SK-N-DZ (cell line): ENCODE measurements around the gene ENPP3. TPM values are rescaled to one million over a fixed set of nuclear protein-coding genes. Genes with fewer than 3 reads are reported as not detected.

Source experiments
- DNase-seq: peaks from one replicate; pipeline ENCODE4 v3.0.0-alpha.2; 2015; ENCODE audit warnings: low spot score
- polyA plus RNA-seq, 2 experiments: library from polyadenylated mRNA; depleted of rRNA; stranded (reverse); fragments of >200 nt; gene quantifications; 2 replicates each; pipeline ENCODE4 v1.2.3, GENCODE V29; 2014

ENPP3 gene
- polyA plus RNA-seq (2014; cell fraction: cytosol; rRNA removed) = not detected in 2 replicates
- 0.26 TPM in 1 of 2 replicates, not detected in the other for polyA plus RNA-seq (2014; cell fraction: nucleus; rRNA removed)

- no peak for DNase-seq
These were observed at the start of gene ENPP3 for GRCh38 chr6:131636880-131637792. Gene ENPP3, plus strand, starts transcription at chr6:131637302. Its CDS starts 83 bp downstream, at chr6:131637385.

DNA sequence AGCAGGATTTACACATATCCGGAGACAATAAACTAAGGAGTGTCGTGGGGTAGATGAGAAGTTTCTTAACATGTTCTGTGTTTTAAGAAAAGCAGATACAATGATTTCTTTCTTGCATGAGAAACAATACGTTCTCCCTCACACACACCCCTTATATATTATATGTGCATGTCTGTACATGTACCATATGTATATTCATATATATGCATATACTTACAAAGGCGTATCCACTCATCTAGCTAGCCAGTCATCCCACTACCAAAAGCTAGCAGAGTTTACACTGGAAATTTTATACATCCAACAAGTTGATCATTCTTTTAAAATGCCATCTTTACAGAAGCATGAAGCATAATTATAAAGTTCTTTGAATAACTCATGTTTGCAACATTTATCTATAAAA is 49.2 kb upstream of the ENPP3 start:
- no peak for DNase-seq

GRCh38 chr6:131588643-131589042 is 48.5 kb upstream of the ENPP3 start:
- no peak for DNase-seq

- DNase-seq = no peak
These were observed 44.2 kb upstream of the ENPP3 start for GRCh38 chr6:131592935-131593334.

- no peak for DNase-seq
These were observed 43.0 kb upstream of the ENPP3 start for GRCh38 chr6:131594074-131594473.

DNA sequence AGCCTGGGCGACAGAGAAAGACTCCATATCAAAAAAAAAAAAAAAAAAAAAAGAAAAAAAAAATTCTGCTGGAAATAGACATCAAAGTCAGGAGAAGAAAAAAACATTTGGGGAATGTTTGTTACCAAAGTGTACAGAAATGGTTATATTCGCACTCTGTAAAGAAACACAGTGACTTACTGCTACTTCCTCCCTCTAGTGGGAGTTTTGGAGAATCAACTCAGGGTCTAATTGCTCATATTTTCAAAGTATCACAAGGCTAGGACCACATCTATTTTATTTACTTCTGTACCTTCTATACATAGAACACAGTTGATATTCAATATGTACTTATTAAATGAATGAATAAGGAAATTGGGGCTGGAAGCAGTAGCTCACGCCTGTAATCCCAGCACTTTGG is 39.7 kb upstream of the ENPP3 start:
- no peak for DNase-seq

DNA sequence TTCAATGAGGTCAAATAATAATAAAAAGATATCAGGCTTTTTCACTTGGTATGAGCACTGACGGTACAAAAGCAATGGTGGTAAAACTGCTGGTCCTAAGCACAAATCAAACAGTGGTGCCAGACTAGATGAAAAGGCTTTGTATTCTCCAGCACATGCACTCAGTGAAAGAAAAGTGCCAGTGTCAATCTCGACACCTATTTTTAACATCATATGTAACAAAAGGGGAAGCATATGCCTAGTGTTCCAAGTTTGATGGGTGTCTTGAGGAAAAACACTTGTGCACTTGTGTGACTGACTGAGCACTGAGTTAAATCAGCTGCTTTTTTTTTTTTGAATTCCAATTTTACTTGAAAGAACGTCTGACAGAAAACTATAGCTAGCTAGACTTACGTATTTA is 36.4 kb upstream of the ENPP3 start:
- no peak for DNase-seq

GRCh38 chr6:131602781-131603312 is 34.3 kb upstream of the ENPP3 start:
- DNase-seq = no peak

GRCh38 chr6:131613296-131613925 is 23.7 kb upstream of the ENPP3 start:
- DNase-seq = no peak

DNA sequence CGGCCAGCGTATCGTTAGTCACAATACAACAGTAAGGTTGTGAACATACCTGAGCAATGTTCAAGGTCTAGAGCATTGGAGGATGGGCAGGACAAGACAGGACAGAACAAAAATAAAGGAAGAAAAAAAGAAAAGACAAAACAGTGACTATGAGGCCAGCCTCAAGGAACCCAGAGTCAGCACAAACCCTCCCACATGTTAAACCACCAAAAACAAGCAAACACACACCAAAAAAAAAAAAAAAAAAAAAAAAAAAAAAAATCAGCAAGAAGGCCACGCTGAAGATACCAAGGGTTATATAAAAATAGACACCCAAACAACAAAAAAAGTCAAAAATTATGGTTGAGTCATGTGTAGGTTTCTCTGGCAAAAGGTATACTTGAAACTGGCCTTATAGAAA is 21.8 kb upstream of the ENPP3 start:
- DNase-seq = no peak

DNA sequence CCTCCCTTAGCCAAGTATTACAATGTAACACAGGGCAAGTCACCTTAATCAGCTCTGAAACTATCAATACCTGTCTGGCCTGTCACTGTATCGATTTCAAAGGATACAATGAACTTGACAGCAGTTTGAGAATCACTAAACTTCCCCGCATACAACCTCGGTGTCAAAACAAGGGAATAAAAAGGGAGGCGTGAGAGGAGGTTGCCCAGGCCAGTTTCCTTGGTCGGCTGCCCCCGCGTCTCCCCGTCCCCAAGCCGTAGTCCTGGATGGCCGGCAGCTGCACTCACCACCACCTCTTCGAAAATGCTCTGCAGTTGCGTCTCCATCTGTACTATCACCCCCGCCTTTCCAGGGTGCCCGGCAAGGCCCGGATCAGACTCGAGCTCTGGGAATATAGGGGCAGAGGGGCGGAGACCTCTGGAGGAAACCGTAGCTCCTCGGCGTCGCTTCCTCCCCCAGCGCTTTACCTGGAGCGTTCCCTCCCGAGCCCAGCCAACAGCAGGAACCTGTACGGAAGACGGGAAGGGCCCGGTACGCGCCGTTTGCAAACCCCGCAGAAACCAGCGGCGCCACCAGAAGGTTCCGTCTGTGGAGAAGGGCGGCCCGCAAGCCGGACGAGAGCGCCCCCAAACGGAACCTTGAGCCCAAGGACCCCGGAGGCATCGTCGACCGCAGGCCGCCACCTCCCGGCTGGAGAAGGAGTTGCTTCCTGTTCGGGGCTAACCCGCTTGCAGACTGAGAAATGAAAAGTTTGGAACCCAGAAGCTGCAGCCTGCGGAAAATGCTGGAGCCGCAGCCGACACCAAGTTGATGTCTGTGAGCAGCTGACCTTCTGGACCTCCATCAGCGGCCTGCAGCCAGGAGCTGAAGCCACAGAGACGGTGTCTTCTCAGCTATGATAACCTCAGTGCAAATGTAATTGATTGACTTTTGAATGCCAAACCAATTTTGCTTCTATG is 9.1 kb upstream of the ENPP3 start, which contains the start of gene MED23:
Gene MED23, minus strand, starts transcription at position 519 of the 959 bp plus-strand sequence. Its CDS starts 193 bp downstream, at position 326.
- peak; percentile 93 for DNase-seq

- no peak for DNase-seq
These were observed 8.4 kb upstream of the ENPP3 start for GRCh38 chr6:131628726-131629125.

- DNase-seq = no peak
These were observed 7.5 kb upstream of the ENPP3 start for GRCh38 chr6:131629651-131630050.

DNA sequence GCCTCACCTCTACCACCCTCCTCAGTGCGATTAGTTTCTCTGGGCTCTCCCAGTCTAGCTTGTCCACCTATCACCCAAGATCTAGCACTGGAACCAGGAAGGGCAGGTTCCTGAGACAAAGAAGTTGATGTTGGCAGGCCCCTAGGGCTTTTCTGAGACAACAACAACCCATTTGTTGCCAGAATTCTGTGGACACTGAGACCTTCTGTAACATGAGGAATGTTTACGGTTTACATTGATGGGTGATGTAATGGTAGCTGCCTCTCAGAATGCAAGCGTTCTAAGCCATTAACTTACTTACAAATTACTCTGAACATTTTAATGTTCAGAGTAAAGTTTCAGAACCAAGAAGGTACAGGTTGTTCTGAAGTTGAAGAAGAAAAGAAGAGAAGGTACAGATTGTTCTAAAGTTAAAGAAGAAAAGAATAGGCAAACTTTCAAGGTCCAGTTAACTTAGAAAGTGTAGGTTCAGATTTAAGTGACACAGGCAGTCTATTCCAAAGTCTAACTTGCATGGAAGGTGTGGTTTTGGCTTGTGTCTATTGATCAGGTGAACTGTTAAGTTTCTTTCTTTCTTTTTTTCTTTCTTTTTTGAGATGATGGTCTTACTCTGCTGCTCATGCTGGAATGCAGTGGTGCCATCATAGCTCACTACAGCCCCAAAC is 5.3 kb upstream of the ENPP3 start:
- DNase-seq = no peak

DNA sequence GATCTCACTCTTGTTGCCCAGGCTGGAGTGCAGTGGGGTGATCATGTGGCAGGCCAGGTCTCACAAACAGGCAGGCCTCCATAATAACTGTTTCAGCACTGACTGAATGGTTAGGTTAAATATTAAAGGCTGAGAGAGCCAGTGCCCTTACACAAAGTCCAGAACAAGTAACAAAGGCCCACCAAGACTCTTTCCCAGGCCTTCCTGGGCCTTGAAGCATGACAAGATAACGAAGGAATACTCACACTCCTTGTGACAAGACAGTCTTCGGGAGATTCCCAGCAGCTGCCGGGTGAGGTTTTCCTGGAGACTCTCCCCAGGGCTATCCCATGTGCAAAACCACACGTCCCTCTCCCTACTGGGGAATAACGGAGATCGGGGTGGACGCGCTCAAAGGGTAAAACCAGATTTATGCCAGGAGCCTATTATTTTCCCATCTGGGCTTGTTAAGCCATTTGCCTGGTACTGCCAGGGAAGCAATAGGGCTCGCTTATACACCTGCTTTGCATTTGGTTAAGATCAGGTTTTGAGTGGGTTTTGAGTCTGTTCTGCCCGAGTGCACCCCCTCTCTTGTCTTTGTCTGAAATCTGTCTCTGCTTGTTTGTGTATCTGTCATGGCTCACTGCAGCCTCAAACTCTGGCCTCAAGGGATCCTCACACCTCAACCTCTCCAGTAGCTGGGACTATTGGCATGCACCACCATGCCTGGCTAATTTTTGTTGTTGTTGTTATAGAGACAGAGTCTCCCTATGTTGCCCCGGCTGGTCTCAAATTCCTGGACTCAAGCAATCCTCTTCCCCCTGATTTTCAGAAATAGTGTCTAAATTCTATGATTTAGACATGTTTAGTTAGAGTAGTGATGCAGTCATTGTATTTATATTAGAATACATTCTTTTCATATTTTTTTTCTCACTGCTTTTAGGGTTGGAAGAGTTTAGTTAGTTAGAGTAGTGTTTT is 1.4 kb upstream of the ENPP3 start:
- DNase-seq = no peak

GRCh38 chr6:131638013-131638412 is 911 bp downstream of the ENPP3 start:
- DNase-seq = no peak

- no peak for DNase-seq
These were observed 3.0 kb downstream of the ENPP3 start for GRCh38 chr6:131640100-131640499.

- DNase-seq = peak; percentile 42
These were observed 3.5 kb downstream of the ENPP3 start for GRCh38 chr6:131640576-131640975.

- no peak for DNase-seq
These were observed 4.5 kb downstream of the ENPP3 start for GRCh38 chr6:131641554-131641953.
